Upper lobe of left lung (tissue), 6 donors: ENCODE data around the gene PTPRD. TPM values are rescaled to one million over a fixed set of nuclear protein-coding genes. Genes with fewer than 3 reads are reported as not detected.

Experiments
- ATAC-seq, 2 donors: fragments of 200-7000 bp; cut with Tn5 transposase; one replicate each; pipeline ENCODE4 v1.9.1; 2022; ENCODE audit warnings: mild to moderate bottlenecking in 2 of 2, moderate library complexity in 2 of 2; ENCODE audit not compliant: low FRiP score in 2 of 2
- DNase-seq, 2 donors: peaks; one replicate each; pipeline ENCODE4 v3.0.0-alpha.2; 2019 to 2020
- H3K27ac ChIP-seq, 4 donors: fragments of 200-600 bp; sonication (generic); one replicate each; pipeline ENCODE4 v1.5.1; 2016 to 2019
- H3K27me3 ChIP-seq, 4 donors: fragments of 200-600 bp; sonication (generic); one replicate each; pipeline ENCODE4 v1.5.1; 2017 to 2019
- H3K36me3 ChIP-seq, 4 donors: fragments of 200-600 bp; sonication (generic); one replicate each; pipeline ENCODE4 v1.5.1; 2016 to 2019
- H3K4me1 ChIP-seq, 4 donors: fragments of 200-600 bp; sonication (generic); one replicate each; pipeline ENCODE4 v1.5.1; 2018 to 2019
- H3K4me3 ChIP-seq, 4 donors: fragments of 200-600 bp; sonication (generic); one replicate each; pipeline ENCODE4 v1.5.1; 2017 to 2019; ENCODE audit warnings: mild to moderate bottlenecking in 2 of 4, moderate library complexity in 1 of 4
- H3K9me3 ChIP-seq, 4 donors: fragments of 200-600 bp; sonication (generic); one replicate each; pipeline ENCODE4 v1.5.1; 2018 to 2019
- EP300 ChIP-seq, 4 donors: sonication (generic); formaldehyde crosslinking; IDR thresholded peaks; one replicate each; pipeline ENCODE4 v1.5.1; 2017; ENCODE audit warnings: antibody characterized with exemption in 4 of 4, control low read depth in 2 of 4
- POLR2A ChIP-seq, 4 donors: fragments of 450-650 bp; IDR thresholded peaks; one replicate each; pipeline ENCODE4 v1.5.1; 2016 to 2017; ENCODE audit warnings: antibody characterized with exemption in 4 of 4, mild to moderate bottlenecking in 2 of 4
- POLR2AphosphoS5 ChIP-seq, 2 donors: sonication (generic); formaldehyde crosslinking; IDR thresholded peaks; one replicate each; pipeline ENCODE4 v1.5.1; 2017; ENCODE audit warnings: antibody characterized with exemption in 2 of 2
- WGBS, 2 donors: methylation state at CpG; one replicate each; pipeline ENCODE4 v1.1.5; 2017 to 2018; 5-methylcytosine and 5-hydroxymethylcytosine counted together
- total RNA-seq, 6 donors: library from RNA; depleted of rRNA in 4 of 6; stranded (reverse); fragments of >200 nt in 4 of 6; gene quantifications; one replicate each; pipeline versions ENCODE4 v1.1.0 to v1.2.1, GENCODE V29; 2016 to 2021
- TF ChIP-seq, protein P1 (sequence below), 6 experiments: fragments of 450-650 bp in 4 of 6; fragments of 200-600 bp in 2 of 6; sonication (generic) in 2 of 6; IDR thresholded peaks; one replicate each; pipeline ENCODE4 v1.5.1; 2016 to 2019; ENCODE audit warnings: antibody characterized with exemption in 6 of 6
- donor health status: DM: no; HTN: no; CAD: no; lungs with moderate emphysema.
- donor health status: DM: no; HTN: yes; CAD: no; lungs with severe emphysema.

PTPRD gene
- total RNA-seq, 6 donors from 2014 or later: 7.4 to 46.1 (median 14.5) TPM

GRCh38 chr9:8684978-8685708, 1927.7 kb downstream of the PTPRD start:
- no peaks in the 10 kb centered on the region for H3K36me3 ChIP-seq
- no peaks in the 10 kb centered on the region for H3K4me1 ChIP-seq
- H3K4me3 ChIP-seq: no peak overlapping the region
- no peak for DNase-seq
- no peaks in the 10 kb centered on the region for H3K27me3 ChIP-seq
- 80 to 93% methylated on average over 4 of the region's 4 CpGs for WGBS, 2 donors
- H3K27ac ChIP-seq: no peak overlapping the region
- no peak for ATAC-seq
- H3K9me3 ChIP-seq: no peaks in the 10 kb centered on the region
- TF ChIP-seq EP300 (IDR thresholded peaks at IDR 0.05) (no peak), POLR2AphosphoS5 (IDR thresholded peaks at IDR 0.05) (no peak), POLR2A (IDR thresholded peaks at IDR 0.05) (no peak)
- TF ChIP-seq, protein P1, sequence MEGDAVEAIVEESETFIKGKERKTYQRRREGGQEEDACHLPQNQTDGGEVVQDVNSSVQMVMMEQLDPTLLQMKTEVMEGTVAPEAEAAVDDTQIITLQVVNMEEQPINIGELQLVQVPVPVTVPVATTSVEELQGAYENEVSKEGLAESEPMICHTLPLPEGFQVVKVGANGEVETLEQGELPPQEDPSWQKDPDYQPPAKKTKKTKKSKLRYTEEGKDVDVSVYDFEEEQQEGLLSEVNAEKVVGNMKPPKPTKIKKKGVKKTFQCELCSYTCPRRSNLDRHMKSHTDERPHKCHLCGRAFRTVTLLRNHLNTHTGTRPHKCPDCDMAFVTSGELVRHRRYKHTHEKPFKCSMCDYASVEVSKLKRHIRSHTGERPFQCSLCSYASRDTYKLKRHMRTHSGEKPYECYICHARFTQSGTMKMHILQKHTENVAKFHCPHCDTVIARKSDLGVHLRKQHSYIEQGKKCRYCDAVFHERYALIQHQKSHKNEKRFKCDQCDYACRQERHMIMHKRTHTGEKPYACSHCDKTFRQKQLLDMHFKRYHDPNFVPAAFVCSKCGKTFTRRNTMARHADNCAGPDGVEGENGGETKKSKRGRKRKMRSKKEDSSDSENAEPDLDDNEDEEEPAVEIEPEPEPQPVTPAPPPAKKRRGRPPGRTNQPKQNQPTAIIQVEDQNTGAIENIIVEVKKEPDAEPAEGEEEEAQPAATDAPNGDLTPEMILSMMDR (IDR thresholded peaks at IDR 0.05): no peak

GRCh38 chr9:8683496-8683895, 1929.3 kb downstream of the PTPRD start:
- no peak for TF ChIP-seq EP300 (IDR thresholded peaks at IDR 0.05)
- no peak for TF ChIP-seq POLR2A (IDR thresholded peaks at IDR 0.05)
- TF ChIP-seq, protein P1 (IDR thresholded peaks at IDR 0.05): no peak
- TF ChIP-seq POLR2AphosphoS5 (IDR thresholded peaks at IDR 0.05): no peak

DNA sequence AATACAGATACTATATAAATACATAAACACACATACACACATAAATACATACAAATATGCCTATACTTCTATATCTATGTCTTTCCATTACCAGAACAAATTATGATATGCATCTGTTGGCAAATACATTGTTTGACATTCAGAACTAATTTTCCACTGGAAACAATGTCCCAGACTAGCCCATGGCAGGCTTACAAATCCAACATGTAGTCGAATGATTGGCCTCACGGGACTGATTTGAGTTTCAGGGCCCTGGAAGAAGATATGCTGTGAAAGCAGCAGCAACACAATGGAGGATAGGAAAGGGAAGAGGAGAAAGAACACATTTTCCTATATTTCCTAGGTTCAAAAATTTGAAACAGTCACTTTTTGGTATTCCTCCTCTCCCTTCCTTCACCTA, 1932.1 kb downstream of the PTPRD start:
- 77 to 97% methylated on average over 2 of the region's 2 CpGs for WGBS, 2 donors
- Histone ChIP-seq H3K4me3 (no peak overlapping the region), H3K9me3 (no peaks in the 10 kb centered on the region), H3K27me3 (no peaks in the 10 kb centered on the region), H3K4me1 (no peaks in the 10 kb centered on the region), H3K36me3 (no peaks in the 10 kb centered on the region), H3K27ac (no peak overlapping the region)
- TF ChIP-seq POLR2AphosphoS5 (IDR thresholded peaks at IDR 0.05) (no peak), EP300 (IDR thresholded peaks at IDR 0.05) (no peak), POLR2A (IDR thresholded peaks at IDR 0.05) (no peak)
- TF ChIP-seq, protein P1 (IDR thresholded peaks at IDR 0.05): no peak
- no peak for ATAC-seq
- no peak for DNase-seq

More at GRCh38 chr9:8683496-8683895, 1929.3 kb downstream of the PTPRD start:
- whole genome bisulfite sequencing, 2 donors: 93% methylated on average over 7 of the region's 7 CpGs
- no peak for ATAC-seq
- no peak for DNase-seq
- Histone ChIP-seq H3K27me3 (no peaks in the 10 kb centered on the region), H3K4me3 (no peak overlapping the region), H3K9me3 (no peaks in the 10 kb centered on the region), H3K36me3 (no peaks in the 10 kb centered on the region), H3K4me1 (no peaks in the 10 kb centered on the region), H3K27ac (no peak overlapping the region)

- H3K4me1 ChIP-seq: no peaks in the 10 kb centered on the region
- no peak overlapping the region for H3K4me3 ChIP-seq
- no peak overlapping the region for H3K27ac ChIP-seq
- H3K27me3 ChIP-seq: no peaks in the 10 kb centered on the region
- TF ChIP-seq, protein P1 (IDR thresholded peaks at IDR 0.05): no peak
- no peaks in the 10 kb centered on the region for H3K9me3 ChIP-seq
- 90% methylated on average over 3 of the region's 3 CpGs for WGBS, 2 donors
- DNase-seq (no peak), ATAC-seq (no peak)
- no peaks in the 10 kb centered on the region for H3K36me3 ChIP-seq
Observed at GRCh38 chr9:8680157-8680556, 1932.6 kb downstream of the PTPRD start.

GRCh38 chr9:8679371-8679822, 1933.4 kb downstream of the PTPRD start:
- no peak for ATAC-seq
- H3K9me3 ChIP-seq: no peaks in the 10 kb centered on the region
- TF ChIP-seq, protein P1 (IDR thresholded peaks at IDR 0.05): no peak
- TF ChIP-seq EP300 (IDR thresholded peaks at IDR 0.05) (no peak), POLR2A (IDR thresholded peaks at IDR 0.05) (no peak)
- H3K36me3 ChIP-seq: no peaks in the 10 kb centered on the region
- 63 to 65% methylated on average over 2 of the region's 2 CpGs for WGBS, 2 donors
- no peak overlapping the region for H3K4me3 ChIP-seq
- no peaks in the 10 kb centered on the region for H3K4me1 ChIP-seq
- no peak for DNase-seq
- H3K27ac ChIP-seq: no peak overlapping the region
- H3K27me3 ChIP-seq: no peaks in the 10 kb centered on the region
